Neuronal stem cell (in vitro differentiated cells): ENCODE data around the gene BTBD6.

Source experiments
- DNase-seq: peaks from one replicate; pipeline ENCODE4 v3.0.0-alpha.2; 2013; ENCODE audit warnings: low spot score
- H2AFZ ChIP-seq: one replicate; pipeline ENCODE4 v1.6.1; 2013; ENCODE audit warnings: mild to moderate bottlenecking, low read length, inconsistent platforms
- H2AK5ac ChIP-seq: 2 replicates; pipeline ENCODE4 v1.6.1; 2013; ENCODE audit warnings: low read depth, mild to moderate bottlenecking, inconsistent platforms, low read length, moderate library complexity, mixed read lengths
- H2BK120ac ChIP-seq: 2 replicates; pipeline ENCODE4 v1.6.1; 2013; ENCODE audit warnings: low read depth, mild to moderate bottlenecking, inconsistent platforms, low read length, moderate library complexity, mixed read lengths
- H2BK12ac ChIP-seq: one replicate; pipeline ENCODE4 v1.6.1; 2013; ENCODE audit warnings: low read length, inconsistent platforms
- H2BK15ac ChIP-seq: 2 replicates; pipeline ENCODE4 v1.6.1; 2013; ENCODE audit warnings: mild to moderate bottlenecking, low read length, inconsistent platforms, mixed read lengths
- H2BK5ac ChIP-seq: one replicate; pipeline ENCODE4 v1.6.1; 2013; ENCODE audit warnings: inconsistent platforms, mild to moderate bottlenecking, low read length, moderate library complexity
- H3K14ac ChIP-seq: one replicate; pipeline ENCODE4 v1.6.1; 2013; ENCODE audit warnings: low read length, inconsistent platforms
- H3K18ac ChIP-seq: 2 replicates; pipeline ENCODE4 v1.6.1; 2013; ENCODE audit warnings: low read length, inconsistent platforms
- H3K23ac ChIP-seq: 2 replicates; pipeline ENCODE4 v1.6.1; 2013; ENCODE audit warnings: low read depth, mild to moderate bottlenecking, mixed read lengths, low read length, inconsistent platforms; ENCODE audit not compliant: poor library complexity
- H3K27ac ChIP-seq: replicated peaks from 3 replicates; pipeline ENCODE4 v1.5.1; 2013; ENCODE audit warnings: low read length, inconsistent platforms
- H3K27me3 ChIP-seq, 3 experiments: 2 replicates each; pipeline ENCODE4 v1.6.1; 2013; ENCODE audit warnings: low read length in 3 of 3, mild to moderate bottlenecking in 2 of 3, inconsistent platforms in 1 of 3, low read depth in 1 of 3, mixed read lengths in 1 of 3, moderate library complexity in 1 of 3; ENCODE audit not compliant: control insufficient read depth in 3 of 3, insufficient read depth in 3 of 3
- H3K36me3 ChIP-seq, 2 donors: replicated peaks in 1 of 2; 2 replicates each; pipeline ENCODE4 v1.6.1; 2013; ENCODE audit warnings: low read length in 2 of 2; ENCODE audit not compliant: control insufficient read depth in 2 of 2, insufficient read depth in 2 of 2
- H3K4ac ChIP-seq: 2 replicates; pipeline ENCODE4 v1.6.1; 2013; ENCODE audit warnings: inconsistent platforms, mild to moderate bottlenecking, low read length, moderate library complexity
- H3K4me1 ChIP-seq, 2 donors: 1 replicate in 1 of 2; 2 replicates in 1 of 2; pipeline ENCODE4 v1.6.1; 2013; ENCODE audit warnings: low read length in 2 of 2, low read depth in 1 of 2; ENCODE audit not compliant: control insufficient read depth in 2 of 2, insufficient read depth in 1 of 2
- H3K4me2 ChIP-seq: one replicate; pipeline ENCODE4 v1.6.1; 2013; ENCODE audit warnings: mild to moderate bottlenecking, low read length, inconsistent platforms; ENCODE audit not compliant: insufficient read depth, poor library complexity, severe bottlenecking
- H3K4me3 ChIP-seq, 2 donors: 2 replicates each; pipeline ENCODE4 v1.5.1; 2013; ENCODE audit warnings: low read length in 2 of 2, mild to moderate bottlenecking in 2 of 2, inconsistent platforms in 1 of 2, moderate library complexity in 1 of 2
- H3K79me1 ChIP-seq: one replicate; pipeline ENCODE4 v1.6.1; 2013; ENCODE audit warnings: low read depth, mild to moderate bottlenecking, inconsistent platforms, low read length, moderate library complexity
- H3K9ac ChIP-seq: one replicate; pipeline ENCODE4 v1.6.1; 2013; ENCODE audit warnings: mild to moderate bottlenecking, low read depth, low read length, inconsistent platforms; ENCODE audit not compliant: poor library complexity
- H3K9me3 ChIP-seq, 2 donors: replicated peaks in 1 of 2; 2 replicates each; pipeline versions ENCODE3 to v1.6.1; 2013; ENCODE audit warnings: low read length in 2 of 2, mild to moderate bottlenecking in 2 of 2, inconsistent platforms in 1 of 2, low read depth in 1 of 2, mixed read lengths in 1 of 2, moderate library complexity in 1 of 2; ENCODE audit not compliant: control insufficient read depth in 2 of 2, insufficient read depth in 1 of 2
- H4K8ac ChIP-seq: one replicate; pipeline ENCODE4 v1.6.1; 2013; ENCODE audit warnings: low read depth, mild to moderate bottlenecking, inconsistent platforms, low read length, moderate library complexity
- H4K91ac ChIP-seq: one replicate; pipeline ENCODE4 v1.6.1; 2013; ENCODE audit warnings: low read length, low read depth, mild to moderate bottlenecking, inconsistent platforms; ENCODE audit not compliant: poor library complexity
- WGBS, 2 donors: extraction: QIAGEN DNeasy Blood & Tissue Kit; methylation state at CpG; one replicate each; pipeline ENCODE4 v1.1.7; 2013; ENCODE audit warnings: missing lambda C conversion rate in 2 of 2, mixed read lengths in 1 of 2; ENCODE audit not compliant: insufficient read length in 2 of 2, insufficient replicate concordance in 1 of 2; ENCODE audit errors: extremely low coverage in 2 of 2; 5-methylcytosine and 5-hydroxymethylcytosine counted together

BTBD6 gene

GRCh38 chr14:105214324-105214915 lies 33.9 kb upstream of the BTBD6 start:
- Histone ChIP-seq H2BK120ac (no peak overlapping the region), H2BK15ac (no peak overlapping the region), H3K27me3 (no peaks in the 10 kb centered on the region), H4K91ac (no peak overlapping the region), H3K79me1 (peaks cover 20% of the 10 kb centered on the region), H3K9me3 (peaks cover 0 to 8% of the 10 kb centered on the region in 2 donors), H4K8ac (no peak overlapping the region), H3K23ac (peak overlapping the region; percentile 55), H3K18ac (no peak overlapping the region), H3K4me3 (no peak overlapping the region), H3K4me2 (no peak overlapping the region), H2BK5ac (no peak overlapping the region), H3K36me3 (peaks cover 27 to 45% of the 10 kb centered on the region in 2 donors), H3K27ac (no peak overlapping the region), H3K14ac (no peak overlapping the region), H2AFZ (no peak overlapping the region), H3K4ac (no peak overlapping the region), H3K4me1 (no peaks in the 10 kb centered on the region), H2AK5ac (no peak overlapping the region), H2BK12ac (no peak overlapping the region), H3K9ac (no peak overlapping the region)
- no CpG with 5 or more reads among the region's 14 CpGs for WGBS, 2 donors
- DNase-seq = no peak

DNA sequence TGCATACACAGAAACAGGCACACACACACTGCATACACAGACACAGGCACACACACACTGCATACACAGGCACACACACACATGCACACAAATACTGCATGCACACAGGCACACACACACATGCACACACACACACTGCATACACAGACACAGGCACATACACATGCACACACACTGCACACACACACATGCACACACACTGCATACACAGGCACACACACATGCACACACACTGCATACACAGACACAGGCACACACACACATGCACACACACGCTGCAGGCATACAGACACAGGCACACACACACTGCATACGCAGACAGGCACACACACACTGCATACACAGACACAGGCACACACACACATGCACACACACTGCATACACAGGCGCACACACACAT lies 32.7 kb upstream of the BTBD6 start:
- Histone ChIP-seq H2BK15ac (no peak overlapping the region), H3K4me3 (peak overlapping the region in 1 of 2 donors; percentile 31), H3K4me1 (no peaks in the 10 kb centered on the region), H2BK5ac (no peak overlapping the region), H2BK12ac (no peak overlapping the region), H2AFZ (no peak overlapping the region), H3K23ac (peak overlapping the region; percentile 50), H3K4ac (no peak overlapping the region), H3K9me3 (peaks cover 0 to 8% of the 10 kb centered on the region in 2 donors), H2AK5ac (no peak overlapping the region), H3K27ac (no peak overlapping the region), H3K18ac (no peak overlapping the region), H3K9ac (peak overlapping the region; percentile 65), H3K27me3 (no peaks in the 10 kb centered on the region), H3K36me3 (peaks cover 27 to 47% of the 10 kb centered on the region in 2 donors), H4K91ac (no peak overlapping the region), H3K79me1 (peaks cover 23% of the 10 kb centered on the region), H4K8ac (peak overlapping the region; percentile 9), H2BK120ac (no peak overlapping the region), H3K14ac (peak overlapping the region; percentile 71), H3K4me2 (no peak overlapping the region)
- no CpG with 5 or more reads among the region's 3 CpGs for WGBS, 2 donors
- no peak for DNase-seq

DNA sequence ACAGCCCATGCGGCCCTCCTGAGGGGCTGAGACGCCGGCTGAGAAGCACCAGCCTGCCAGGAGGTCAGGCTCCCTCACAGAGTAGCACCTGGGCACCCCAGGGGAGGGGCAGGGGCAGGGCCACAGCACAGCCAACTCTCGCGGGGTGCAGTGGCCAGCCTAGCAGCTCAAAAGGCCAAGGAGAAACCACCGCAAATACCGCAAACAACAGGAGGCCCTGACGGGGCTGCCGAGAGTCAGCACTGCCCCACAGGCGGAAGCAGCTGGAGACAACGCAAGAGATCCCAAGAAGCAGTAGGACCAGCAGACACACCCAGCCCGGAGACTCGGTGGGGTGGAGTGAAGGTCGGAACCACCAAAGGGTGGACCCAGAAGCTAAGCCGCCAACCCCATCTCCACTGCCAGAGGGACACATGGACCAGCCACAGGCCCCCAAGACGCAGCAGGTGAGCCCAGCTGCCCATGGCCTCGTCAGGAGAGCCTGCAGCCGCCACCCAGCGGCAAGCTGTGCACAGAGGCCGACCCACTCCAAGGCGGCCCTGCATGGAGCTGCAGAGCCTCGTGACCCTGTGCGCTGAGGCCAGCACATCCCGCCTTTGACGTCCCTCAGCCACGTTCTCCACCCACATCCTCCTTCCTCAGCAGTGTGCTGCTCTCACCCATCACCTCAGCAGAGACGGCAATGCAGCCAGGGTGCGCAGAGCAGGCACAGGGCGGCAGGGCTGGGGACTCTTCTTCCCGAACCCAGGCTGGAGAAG lies 31.7 kb upstream of the BTBD6 start:
- H3K9ac ChIP-seq = peak overlapping the region; percentile 63
- no peak overlapping the region for H4K91ac ChIP-seq
- peak overlapping the region; percentile 44 for H3K23ac ChIP-seq
- H2BK15ac ChIP-seq = no peak overlapping the region
- H3K79me1 ChIP-seq = peaks cover 20% of the 10 kb centered on the region
- no peak overlapping the region for H3K18ac ChIP-seq
- H3K27ac ChIP-seq = no peak overlapping the region
- no peaks in the 10 kb centered on the region for H3K27me3 ChIP-seq
- no peak overlapping the region for H4K8ac ChIP-seq
- no peaks in the 10 kb centered on the region for H3K4me1 ChIP-seq
- no CpG with 5 or more reads among the region's 30 CpGs for WGBS, 2 donors
- DNase-seq = no peak
- H3K36me3 ChIP-seq = peaks cover 35 to 56% of the 10 kb centered on the region in 2 donors
- no peak overlapping the region for H2BK120ac ChIP-seq
- H3K4me2 ChIP-seq = no peak overlapping the region
- peak overlapping the region; percentile 47 for H3K14ac ChIP-seq
- H3K9me3 ChIP-seq = peaks cover 0 to 8% of the 10 kb centered on the region in 2 donors
- no peak overlapping the region for H2AFZ ChIP-seq
- H3K4ac ChIP-seq = no peak overlapping the region
- no peak overlapping the region for H3K4me3 ChIP-seq
- no peak overlapping the region for H2BK12ac ChIP-seq
- H2BK5ac ChIP-seq = no peak overlapping the region
- no peak overlapping the region for H2AK5ac ChIP-seq

DNA sequence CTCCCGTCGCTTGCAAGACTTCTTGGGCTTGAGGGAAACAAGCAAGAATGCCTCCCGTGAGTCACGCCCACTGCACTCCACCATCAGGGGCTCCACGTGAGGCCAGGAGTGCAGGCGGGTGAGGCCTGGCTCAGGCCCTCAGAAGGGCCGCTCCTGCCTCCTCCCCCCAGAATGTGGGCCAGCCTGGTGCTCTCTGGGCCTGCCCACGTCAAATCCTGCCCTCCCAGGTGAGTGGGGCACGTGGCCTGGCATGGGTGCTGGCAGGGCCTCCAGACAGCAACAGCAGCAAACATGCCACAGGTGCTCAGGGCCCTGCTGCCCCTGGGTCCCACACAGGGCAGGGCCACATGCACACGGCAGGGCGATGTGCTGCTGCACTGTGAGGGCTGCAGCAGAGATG lies 30.6 kb upstream of the BTBD6 start:
- Histone ChIP-seq H2AFZ (no peak overlapping the region), H4K91ac (no peak overlapping the region), H3K9ac (no peak overlapping the region), H3K4me1 (no peaks in the 10 kb centered on the region), H3K79me1 (peaks cover 20% of the 10 kb centered on the region), H2BK15ac (no peak overlapping the region), H3K36me3 (peaks cover 36 to 55% of the 10 kb centered on the region in 2 donors), H3K18ac (no peak overlapping the region), H3K4me3 (no peak overlapping the region), H3K9me3 (peaks cover 0 to 8% of the 10 kb centered on the region in 2 donors), H3K4me2 (no peak overlapping the region), H4K8ac (no peak overlapping the region), H2BK120ac (no peak overlapping the region), H2BK5ac (no peak overlapping the region), H3K27me3 (no peaks in the 10 kb centered on the region), H2AK5ac (no peak overlapping the region), H3K27ac (no peak overlapping the region), H3K4ac (peak overlapping the region; percentile 37), H2BK12ac (no peak overlapping the region), H3K14ac (peak overlapping the region; percentile 56), H3K23ac (peak overlapping the region; percentile 31)
- WGBS, 2 donors = no CpG with 5 or more reads among the region's 11 CpGs
- DNase-seq = no peak
